HK-2 (cell line): Measurements from ENCODE around the gene ATP1A4.

Experiments used
- DNase-seq: peaks from one replicate; pipeline ENCODE4 v3.0.0-alpha.2; 2018; ENCODE audit not compliant: unreplicated experiment

ATP1A4 gene

DNA sequence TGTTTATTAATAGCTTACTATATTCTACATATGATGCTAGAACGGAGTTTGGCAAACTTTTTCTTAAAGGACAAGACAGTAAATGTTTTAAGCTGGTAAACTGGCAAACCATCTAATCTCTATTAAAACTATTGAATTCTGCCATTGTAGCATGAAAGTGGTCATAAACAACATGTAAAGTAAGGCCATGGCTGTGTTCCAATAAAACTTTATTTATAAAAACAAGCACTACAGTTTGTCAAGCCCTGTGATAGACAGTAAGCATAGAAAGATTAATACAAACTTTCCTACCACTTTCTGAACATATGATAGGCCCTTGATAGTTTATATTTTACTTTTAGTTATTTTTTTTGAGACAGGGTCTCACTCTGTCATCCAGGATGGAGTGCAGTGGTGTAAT, 76.2 kb downstream of the ATP1A4 start:
- no peak for DNase-seq

DNA sequence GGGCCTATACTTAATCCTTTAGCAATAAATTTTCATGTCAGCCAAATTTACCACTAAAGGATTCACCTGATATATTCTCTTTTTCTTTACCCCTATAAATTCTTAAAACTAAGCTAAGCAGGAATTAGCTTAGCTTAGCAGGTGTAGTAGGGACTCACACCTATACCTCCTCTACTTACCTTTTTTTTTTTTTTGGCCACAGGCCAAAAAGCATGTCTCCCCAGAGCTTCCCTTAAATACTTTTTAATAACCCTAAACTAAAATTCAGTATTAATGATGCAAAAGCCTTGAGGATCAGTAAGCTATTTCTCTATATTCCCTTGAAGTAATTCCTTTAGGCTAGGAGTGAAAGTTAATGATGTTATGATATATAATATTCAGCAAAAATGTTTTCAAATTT, 77.0 kb downstream of the ATP1A4 start:
- DNase-seq = no peak

- no peak for DNase-seq
These were observed 81.5 kb downstream of the ATP1A4 start for GRCh38 chr1:160232911-160233310.
